Endothelial cell of umbilical vein (primary cell): Measurements from ENCODE around the gene NRXN3. TPM values are rescaled to one million over a fixed set of nuclear protein-coding genes. Genes with fewer than 3 reads are reported as not detected.

Experiments used
- BruUV-seq: library from RNA; stranded (reverse); fragments of 400-500 nt; replicated peaks from 2 replicates; lab custom pipeline; 2021; lab: Mats Ljungman, UMichigan
- CTCF ChIA-PET: fragments of 300-600, 350-600 bp; sonication (Branson Sonifier 250); formaldehyde crosslinking; loops from one replicate; lab custom pipeline; 2021; ENCODE audit warnings: antibody characterized with exemption, inconsistent platforms; lab: Charles Lee
- POLR2A ChIA-PET: fragments of 300-600, 350-600 bp; sonication (Branson Sonifier 250); formaldehyde crosslinking; loops from one replicate; lab custom pipeline; 2021; ENCODE audit warnings: antibody characterized with exemption, inconsistent platforms; lab: Charles Lee
- DNase-seq: peaks from one replicate; pipeline ENCODE4 v3.0.0-alpha.2; 2011; ENCODE audit warnings: low read depth, low spot score
- FAIRE-seq: peaks from 2 replicates; lab custom pipeline; 2011; peaks lifted over from hg19 to GRCh38; lab: Jason Lieb, UNC
- H2AFZ ChIP-seq: 2 replicates; pipeline ENCODE4 v1.6.0; 2012; ENCODE audit warnings: low read depth, low read length, control low read depth, inconsistent platforms
- H3K27ac ChIP-seq: 2 replicates; pipeline ENCODE4 v1.5.1; 2011; ENCODE audit warnings: low read depth, mild to moderate bottlenecking, control low read depth, low read length, moderate library complexity; ENCODE audit not compliant: insufficient read depth
- H3K27me3 ChIP-seq, 2 experiments: 2 replicates each; pipeline versions ENCODE4 v1.6.0 to v1.6.1; 2011; ENCODE audit warnings: low read length in 2 of 2, mixed read lengths in 1 of 2; ENCODE audit not compliant: control insufficient read depth in 2 of 2, insufficient read depth in 2 of 2
- H3K36me3 ChIP-seq, 2 experiments: 2 replicates in 1 of 2; 3 replicates in 1 of 2; pipeline ENCODE4 v1.5.1; 2011; ENCODE audit warnings: low read length in 2 of 2, mild to moderate bottlenecking in 1 of 2, moderate library complexity in 1 of 2; ENCODE audit not compliant: control insufficient read depth in 2 of 2, insufficient read depth in 2 of 2; ENCODE audit errors: extremely low read depth in 1 of 2
- H3K4me1 ChIP-seq: 3 replicates; pipeline ENCODE4 v1.5.1; 2011; ENCODE audit warnings: mild to moderate bottlenecking, low read length; ENCODE audit not compliant: control insufficient read depth, insufficient read depth; ENCODE audit errors: extremely low read depth
- H3K4me2 ChIP-seq: 2 replicates; pipeline ENCODE4 v1.6.1; 2011; ENCODE audit warnings: low read length, control low read depth, mixed read lengths; ENCODE audit not compliant: insufficient read depth
- H3K4me3 ChIP-seq, 3 experiments: fragments of 200-600 bp in 1 of 3; sonication (generic), shearing (Covaris generic) in 1 of 3; replicated peaks in 1 of 3; 2 replicates each; pipeline ENCODE4 v1.5.1; 2011 to 2016; ENCODE audit warnings: control low read depth in 3 of 3, low read length in 3 of 3, mild to moderate bottlenecking in 2 of 3, inconsistent platforms in 1 of 3, low read depth in 1 of 3, moderate library complexity in 1 of 3; ENCODE audit not compliant: insufficient read depth in 1 of 3
- H3K79me2 ChIP-seq: 2 replicates; pipeline ENCODE4 v1.6.0; 2012; ENCODE audit warnings: low read length, inconsistent platforms; ENCODE audit not compliant: control insufficient read depth, insufficient read depth
- H3K9ac ChIP-seq: replicated peaks from 2 replicates; pipeline ENCODE3; 2011; ENCODE audit warnings: low read length, control low read depth; ENCODE audit not compliant: insufficient read depth; ENCODE audit errors: extremely low read depth
- H3K9me1 ChIP-seq: replicated peaks from 3 replicates; pipeline ENCODE4 v1.6.0; 2011; ENCODE audit warnings: mild to moderate bottlenecking, low read length; ENCODE audit not compliant: control insufficient read depth, insufficient read depth; ENCODE audit errors: extremely low read depth
- H3K9me3 ChIP-seq: replicated peaks from 2 replicates; pipeline ENCODE4 v1.5.1; 2012; ENCODE audit warnings: low read length, inconsistent platforms; ENCODE audit not compliant: control insufficient read depth, insufficient read depth
- H4K20me1 ChIP-seq: replicated peaks from 2 replicates; pipeline ENCODE3; 2011; ENCODE audit warnings: mild to moderate bottlenecking, low read length; ENCODE audit not compliant: control insufficient read depth, insufficient read depth; ENCODE audit errors: extremely low read depth
- EZH2 ChIP-seq: IDR thresholded peaks from 2 replicates; pipeline ENCODE4 v1.6.1; 2012; ENCODE audit warnings: borderline replicate concordance, low read depth, mild to moderate bottlenecking, moderate library complexity, low read length, inconsistent platforms; ENCODE audit not compliant: severe bottlenecking
- FOS ChIP-seq: IDR thresholded peaks from 2 replicates; pipeline ENCODE4 v1.6.1; 2011; ENCODE audit warnings: mild to moderate bottlenecking, low read length, moderate library complexity, borderline replicate concordance; ENCODE audit not compliant: insufficient read depth
- GATA2 ChIP-seq: IDR thresholded peaks from 2 replicates; pipeline ENCODE4 v1.7.0; 2011; ENCODE audit warnings: low read depth, mild to moderate bottlenecking, moderate library complexity, mixed read lengths, low read length; ENCODE audit not compliant: insufficient read length, insufficient read depth
- JUN ChIP-seq: IDR thresholded peaks from 2 replicates; pipeline ENCODE4 v1.6.1; 2011; ENCODE audit warnings: borderline replicate concordance, low read depth; ENCODE audit not compliant: insufficient read length, insufficient read depth
- MYC ChIP-seq: IDR thresholded peaks from one replicate; pipeline ENCODE4 v1.6.1; 2011; ENCODE audit warnings: mild to moderate bottlenecking, low read depth, low read length
- POLR2A ChIP-seq: IDR thresholded peaks from 2 replicates; pipeline ENCODE4 v1.6.1; 2012; ENCODE audit warnings: low read depth, mild to moderate bottlenecking, control low read depth, low read length
- POLR2AphosphoS5 ChIP-seq: IDR thresholded peaks from 2 replicates; pipeline ENCODE4 v1.6.1; 2012; ENCODE audit warnings: low read depth, mild to moderate bottlenecking, control low read depth, low read length, moderate library complexity; ENCODE audit not compliant: insufficient read depth
- dilution Hi-C: fragments of 300-500 bp; cut with MboI; formaldehyde crosslinking; loops from one replicate; pipeline ENCODE4 v1.15.0; 2019; ENCODE audit warnings: low sequenced_read_pairs; ENCODE audit not compliant: extremely low pct_ligation_motif_present
- intact Hi-C: fragments of 100-400 bp; cut with micrococcal nuclease; formaldehyde crosslinking; loops from one replicate; pipeline ENCODE4 v1.10.0; 2022
- polyA plus RNA-seq, 4 experiments: library from polyadenylated mRNA; depleted of rRNA in 3 of 4; stranded (reverse) in 3 of 4; unstranded in 1 of 4; fragments of >200 nt; gene quantifications; 2 replicates each; pipeline versions ENCODE4 v1.2.1 to v1.2.3, GENCODE V29; 2011 to 2012; ENCODE audit warnings: missing spikeins in 1 of 4
- total RNA-seq: library from RNA; stranded (reverse); gene quantifications from 2 replicates; pipeline ENCODE4 v1.2.3, GENCODE V29; 2021
- TF ChIP-seq, protein P1 (sequence below): IDR thresholded peaks from 2 replicates; pipeline ENCODE4 v1.6.1; 2011; ENCODE audit not compliant: insufficient read depth, insufficient read length
- TF ChIP-seq, protein P2 (sequence below), 2 donors: IDR thresholded peaks; 1 replicate in 1 of 2; 2 replicates in 1 of 2; pipeline ENCODE4 v1.5.1; 2011; ENCODE audit warnings: low read length in 2 of 2, mild to moderate bottlenecking in 2 of 2, moderate library complexity in 2 of 2, control low read depth in 1 of 2, inconsistent platforms in 1 of 2, low read depth in 1 of 2; ENCODE audit not compliant: insufficient read depth in 1 of 2; ENCODE audit errors: extremely low read depth in 1 of 2

NRXN3 gene
- total and polyA plus RNA-seq, 2 donors (not counting 3 experiments of a cell fraction or from before 2014, with no cell fraction given): 0.72 to 4.2 TPM

DNA sequence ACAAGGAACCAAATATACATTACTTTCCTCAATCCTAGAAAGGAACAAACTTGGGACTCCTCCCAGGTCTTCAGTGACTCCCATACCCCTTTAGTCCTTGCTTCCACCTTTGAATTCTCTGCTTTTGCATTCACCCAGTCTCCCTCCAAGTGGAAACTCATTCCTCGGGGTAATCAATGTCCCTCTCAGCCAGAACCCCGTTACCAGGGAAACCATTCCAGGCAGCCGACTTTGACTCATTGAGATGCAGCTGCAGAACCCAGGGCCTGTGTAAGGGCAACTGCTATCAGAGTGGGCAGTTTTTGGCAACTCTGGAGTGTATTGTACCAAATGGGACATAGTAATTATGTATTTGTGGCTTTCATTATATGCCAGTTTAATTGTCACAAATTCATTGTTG is 186.2 kb downstream of the NRXN3 start:
- H2AFZ ChIP-seq: no peak overlapping the region
- CTCF ChIA-PET: no interaction called here
- intact Hi-C loops: no loop called here
- no peaks in the 10 kb centered on the region for H3K4me1 ChIP-seq
- H3K9me1 ChIP-seq: no peaks in the 10 kb centered on the region
- DNase-seq (no peak), FAIRE-seq (no peak)
- H3K9me3 ChIP-seq: peaks cover 1% of the 10 kb centered on the region
- no peak overlapping the region for H3K27ac ChIP-seq
- no peaks in the 10 kb centered on the region for H3K27me3 ChIP-seq
- H3K9ac ChIP-seq: no peak overlapping the region
- no peaks in the 10 kb centered on the region for H4K20me1 ChIP-seq
- dilution Hi-C loops: no loop called here
- no TSS peak for BruUV-seq
- TF ChIP-seq POLR2A (no peak), GATA2 (no peak), MYC (no peak), FOS (no peak), JUN (no peak), EZH2 (no peak), POLR2AphosphoS5 (no peak)
- TF ChIP-seq, protein P1, sequence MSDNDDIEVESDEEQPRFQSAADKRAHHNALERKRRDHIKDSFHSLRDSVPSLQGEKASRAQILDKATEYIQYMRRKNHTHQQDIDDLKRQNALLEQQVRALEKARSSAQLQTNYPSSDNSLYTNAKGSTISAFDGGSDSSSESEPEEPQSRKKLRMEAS: no peak
- TF ChIP-seq, protein P2, sequence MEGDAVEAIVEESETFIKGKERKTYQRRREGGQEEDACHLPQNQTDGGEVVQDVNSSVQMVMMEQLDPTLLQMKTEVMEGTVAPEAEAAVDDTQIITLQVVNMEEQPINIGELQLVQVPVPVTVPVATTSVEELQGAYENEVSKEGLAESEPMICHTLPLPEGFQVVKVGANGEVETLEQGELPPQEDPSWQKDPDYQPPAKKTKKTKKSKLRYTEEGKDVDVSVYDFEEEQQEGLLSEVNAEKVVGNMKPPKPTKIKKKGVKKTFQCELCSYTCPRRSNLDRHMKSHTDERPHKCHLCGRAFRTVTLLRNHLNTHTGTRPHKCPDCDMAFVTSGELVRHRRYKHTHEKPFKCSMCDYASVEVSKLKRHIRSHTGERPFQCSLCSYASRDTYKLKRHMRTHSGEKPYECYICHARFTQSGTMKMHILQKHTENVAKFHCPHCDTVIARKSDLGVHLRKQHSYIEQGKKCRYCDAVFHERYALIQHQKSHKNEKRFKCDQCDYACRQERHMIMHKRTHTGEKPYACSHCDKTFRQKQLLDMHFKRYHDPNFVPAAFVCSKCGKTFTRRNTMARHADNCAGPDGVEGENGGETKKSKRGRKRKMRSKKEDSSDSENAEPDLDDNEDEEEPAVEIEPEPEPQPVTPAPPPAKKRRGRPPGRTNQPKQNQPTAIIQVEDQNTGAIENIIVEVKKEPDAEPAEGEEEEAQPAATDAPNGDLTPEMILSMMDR (IDR thresholded peaks at IDR 0.05; ENCODE audit: extremely low read depth in 1 of 2, insufficient read depth in 1 of 2, low read depth in 1 of 2, low read length in 2 of 2): no peak
- H3K4me3 ChIP-seq: no peak overlapping the region
- H3K79me2 ChIP-seq: no peaks in the 10 kb centered on the region
- POLR2A ChIA-PET: no interaction called here
- H3K4me2 ChIP-seq: no peak overlapping the region
- no peaks in the 10 kb centered on the region for H3K36me3 ChIP-seq
